Coronary artery (tissue), 2 donors: Measurements from ENCODE around the gene NUDT1.

ENCODE experiments used
- DNase-seq: peaks from one replicate; pipeline ENCODE4 v3.0.0-alpha.2; 2017; ENCODE audit warnings: low spot score
- H3K27ac ChIP-seq, 2 donors: fragments of 200-600 bp; sonication (generic); one replicate each; pipeline ENCODE4 v1.5.1; 2016 to 2019
- H3K4me3 ChIP-seq: fragments of 200-600 bp; sonication (generic); 2 replicates; pipeline ENCODE4 v1.5.1; 2016; ENCODE audit warnings: mild to moderate bottlenecking, moderate library complexity
- TF ChIP-seq, protein P1 (sequence below): fragments of 200-600 bp; sonication (generic); IDR thresholded peaks from one replicate; pipeline ENCODE4 v1.5.1; 2019; ENCODE audit warnings: antibody characterized with exemption

Gene NUDT1

GRCh38 chr7:2278026-2278425, 36.0 kb downstream of the NUDT1 start:
- TF ChIP-seq, protein P1, sequence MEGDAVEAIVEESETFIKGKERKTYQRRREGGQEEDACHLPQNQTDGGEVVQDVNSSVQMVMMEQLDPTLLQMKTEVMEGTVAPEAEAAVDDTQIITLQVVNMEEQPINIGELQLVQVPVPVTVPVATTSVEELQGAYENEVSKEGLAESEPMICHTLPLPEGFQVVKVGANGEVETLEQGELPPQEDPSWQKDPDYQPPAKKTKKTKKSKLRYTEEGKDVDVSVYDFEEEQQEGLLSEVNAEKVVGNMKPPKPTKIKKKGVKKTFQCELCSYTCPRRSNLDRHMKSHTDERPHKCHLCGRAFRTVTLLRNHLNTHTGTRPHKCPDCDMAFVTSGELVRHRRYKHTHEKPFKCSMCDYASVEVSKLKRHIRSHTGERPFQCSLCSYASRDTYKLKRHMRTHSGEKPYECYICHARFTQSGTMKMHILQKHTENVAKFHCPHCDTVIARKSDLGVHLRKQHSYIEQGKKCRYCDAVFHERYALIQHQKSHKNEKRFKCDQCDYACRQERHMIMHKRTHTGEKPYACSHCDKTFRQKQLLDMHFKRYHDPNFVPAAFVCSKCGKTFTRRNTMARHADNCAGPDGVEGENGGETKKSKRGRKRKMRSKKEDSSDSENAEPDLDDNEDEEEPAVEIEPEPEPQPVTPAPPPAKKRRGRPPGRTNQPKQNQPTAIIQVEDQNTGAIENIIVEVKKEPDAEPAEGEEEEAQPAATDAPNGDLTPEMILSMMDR, result no peak
- Histone ChIP-seq H3K4me3 (no peak overlapping the region), H3K27ac (no peak overlapping the region)
- DNase-seq, result no peak

DNA sequence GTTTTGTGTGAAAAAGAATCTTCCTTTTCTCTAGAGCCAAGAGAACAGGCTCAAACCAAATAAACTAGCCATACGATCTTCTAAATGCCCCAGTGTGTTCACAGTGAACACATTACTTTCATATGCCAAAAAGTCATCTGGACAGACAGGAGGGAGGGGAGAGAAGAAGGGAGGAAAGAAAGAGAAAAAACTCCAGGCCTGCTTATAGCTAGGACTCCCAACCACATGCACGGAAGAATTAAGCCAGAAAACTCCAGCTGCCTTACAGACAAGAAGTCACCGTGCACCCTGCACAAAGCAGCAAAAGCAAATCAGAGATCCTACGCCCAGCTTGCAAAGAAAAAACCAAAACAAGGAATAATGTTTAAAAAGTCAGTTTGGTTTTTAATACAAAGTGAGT, 37.9 kb downstream of the NUDT1 start:
- H3K4me3 ChIP-seq, result no peak overlapping the region
- TF ChIP-seq, protein P1, result no peak
- H3K27ac ChIP-seq, result no peak overlapping the region
- no peak for DNase-seq

DNA sequence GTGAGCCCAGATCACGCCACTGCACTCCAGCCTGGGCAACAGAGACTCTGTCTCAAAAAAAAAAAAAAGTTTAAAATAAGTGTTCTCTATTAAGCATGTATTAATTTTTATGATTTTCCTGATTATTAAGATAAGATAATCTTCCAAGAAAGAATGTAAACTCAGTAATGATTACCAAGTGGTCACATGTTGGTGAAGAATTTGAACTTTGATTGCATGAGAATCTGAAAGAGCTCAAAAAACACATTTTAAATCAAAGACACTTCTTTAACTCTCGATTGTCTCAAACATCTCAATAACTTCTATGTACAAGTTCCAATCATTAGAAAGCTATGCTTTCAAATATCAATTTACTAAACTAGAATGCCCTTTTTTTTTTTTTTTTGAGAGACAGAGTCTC, 38.4 kb downstream of the NUDT1 start:
- Histone ChIP-seq H3K27ac (no peak overlapping the region), H3K4me3 (no peak overlapping the region)
- no peak for DNase-seq

DNA sequence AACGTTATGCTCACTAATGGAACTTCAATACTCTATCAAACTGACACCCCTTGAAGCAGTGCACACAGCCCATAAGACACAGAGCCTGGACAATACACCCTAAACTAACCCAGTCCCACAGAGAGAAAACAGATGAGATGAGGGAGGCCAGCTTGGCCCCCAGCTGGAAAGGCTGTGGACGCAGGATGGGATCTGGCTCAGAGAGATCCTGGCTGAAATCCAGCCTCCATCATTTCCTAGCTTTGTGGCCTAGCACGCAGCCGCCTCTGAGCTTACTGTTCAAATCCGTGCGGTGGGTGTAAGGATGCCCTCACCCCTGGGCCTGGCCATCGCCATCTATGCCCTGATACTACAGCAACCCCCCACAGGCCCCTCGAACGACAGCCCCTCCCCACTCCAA, 39.5 kb downstream of the NUDT1 start:
- DNase-seq, result no peak
- Histone ChIP-seq H3K27ac (no peak overlapping the region), H3K4me3 (peak overlapping the region; percentile 42)
- TF ChIP-seq, protein P1, result no peak

More for the DNA sequence above, 38.4 kb downstream of the NUDT1 start:
- TF ChIP-seq, protein P1, result no peak

- no peak overlapping the region for H3K27ac ChIP-seq
- DNase-seq, result no peak
- TF ChIP-seq, protein P1, result no peak
- peak overlapping the region; percentile 42 for H3K4me3 ChIP-seq
These were observed 40.2 kb downstream of the NUDT1 start for GRCh38 chr7:2282185-2282751.

- Histone ChIP-seq H3K4me3 (no peak overlapping the region), H3K27ac (no peak overlapping the region)
- TF ChIP-seq, protein P1, result no peak
- no peak for DNase-seq
These were observed 41.0 kb downstream of the NUDT1 start for GRCh38 chr7:2283074-2283473.

DNA sequence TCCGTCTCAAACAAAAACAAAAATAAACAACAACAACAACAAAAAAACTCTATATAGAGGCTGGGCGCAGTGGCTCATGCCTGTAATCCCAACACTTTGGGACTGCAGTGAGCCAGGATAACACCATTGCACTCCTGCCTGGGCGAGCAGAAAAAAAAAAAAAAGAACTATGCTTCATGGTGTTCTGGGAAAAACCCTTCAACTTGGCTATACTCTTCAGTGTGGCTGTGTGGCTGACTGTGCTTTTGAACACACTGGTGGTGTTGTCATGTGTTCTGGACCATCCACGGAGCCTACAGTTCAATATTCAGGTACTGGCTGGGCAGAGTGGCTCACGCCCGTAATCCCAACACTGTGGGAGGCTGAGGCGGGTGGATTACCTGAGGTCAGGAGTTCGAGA, 45.7 kb downstream of the NUDT1 start:
- Histone ChIP-seq H3K4me3 (no peak overlapping the region), H3K27ac (no peak overlapping the region)
- TF ChIP-seq, protein P1, result no peak
- no peak for DNase-seq
